SK-N-SH (cell line): ENCODE results near the gene NUP42. TPM values are rescaled to one million over a fixed set of nuclear protein-coding genes. Genes with fewer than 3 reads are reported as not detected.

Experiments used
- CTCF ChIA-PET: fragments of 300-600, 350-600 bp; formaldehyde crosslinking; extraction: SDS; loops from one replicate; lab custom pipeline; 2021; lab: Yijun Ruan, JAX
- POLR2A ChIA-PET: fragments of 350-600 bp; sonication (Branson Sonifier 250); formaldehyde crosslinking; extraction: SDS; loops from one replicate; lab custom pipeline; 2020; ENCODE audit warnings: antibody characterized with exemption, inconsistent platforms; lab: Yijun Ruan, JAX
- DNase-seq: peaks from one replicate; pipeline ENCODE4 v3.0.0; 2012
- H2AFZ ChIP-seq: fragments of 200-600 bp; sonication (generic); 2 replicates; pipeline ENCODE4 v1.8.1; 2016; ENCODE audit warnings: antibody characterized with exemption, mild to moderate bottlenecking, low read depth
- H3F3A ChIP-seq: fragments of 200-600 bp; sonication (generic); replicated peaks from 2 replicates; pipeline ENCODE3; 2016; ENCODE audit warnings: antibody characterized with exemption, mild to moderate bottlenecking; ENCODE audit not compliant: insufficient read depth
- H3K27ac ChIP-seq, 2 experiments: fragments of 200-500 bp in 1 of 2; fragments of 200-600 bp in 1 of 2; sonication (Bioruptor generic) in 1 of 2; sonication (generic), shearing (Covaris generic) in 1 of 2; 2 replicates each; pipeline versions ENCODE4 v1.5.1 to v1.6.1; 2014 to 2016; ENCODE audit warnings: low read depth in 2 of 2, inconsistent platforms in 1 of 2, low read length in 1 of 2, mild to moderate bottlenecking in 1 of 2, mixed read lengths in 1 of 2
- H3K27me3 ChIP-seq: fragments of 200-600 bp; sonication (generic), shearing (Covaris generic); 2 replicates; pipeline ENCODE4 v1.6.1; 2016; ENCODE audit warnings: mixed run types; ENCODE audit not compliant: insufficient read depth
- H3K36me3 ChIP-seq, 2 experiments: fragments of 200-500 bp in 1 of 2; fragments of 200-600 bp in 1 of 2; sonication (Bioruptor generic) in 1 of 2; sonication (generic) in 1 of 2; replicated peaks in 1 of 2; 2 replicates each; pipeline versions ENCODE3 to v1.5.1; 2014 to 2016; ENCODE audit warnings: low read length in 1 of 2, mild to moderate bottlenecking in 1 of 2; ENCODE audit not compliant: insufficient read depth in 2 of 2, control insufficient read depth in 1 of 2
- H3K4me1 ChIP-seq, 2 experiments: fragments of 200-500 bp in 1 of 2; fragments of 200-600 bp in 1 of 2; sonication (Bioruptor generic) in 1 of 2; sonication (generic), shearing (Covaris generic) in 1 of 2; 2 replicates each; pipeline versions ENCODE4 v1.5.1 to v1.6.1; 2014 to 2016; ENCODE audit warnings: low read depth in 1 of 2, low read length in 1 of 2, mixed run types in 1 of 2; ENCODE audit not compliant: insufficient read depth in 2 of 2, control insufficient read depth in 1 of 2
- H3K4me2 ChIP-seq: fragments of 200-600 bp; sonication (generic), shearing (Covaris generic); 2 replicates; pipeline ENCODE4 v1.6.1; 2017; ENCODE audit warnings: mixed run types
- H3K4me3 ChIP-seq, 2 experiments: fragments of 200-500 bp in 1 of 2; fragments of 200-600 bp in 1 of 2; sonication (Bioruptor generic) in 1 of 2; sonication (generic), shearing (Covaris generic) in 1 of 2; 2 replicates each; pipeline versions ENCODE4 v1.5.1 to v1.8.1; 2014 to 2016; ENCODE audit warnings: low read depth in 2 of 2, inconsistent platforms in 1 of 2, low read length in 1 of 2, mild to moderate bottlenecking in 1 of 2, mixed read lengths in 1 of 2, moderate library complexity in 1 of 2
- H3K79me2 ChIP-seq: fragments of 200-600 bp; sonication (generic); 2 replicates; pipeline ENCODE4 v1.8.1; 2017; ENCODE audit warnings: mild to moderate bottlenecking; ENCODE audit not compliant: insufficient read depth
- H3K9ac ChIP-seq: fragments of 200-600 bp; sonication (generic); 2 replicates; pipeline ENCODE4 v1.6.1; 2017; ENCODE audit warnings: mixed run types
- H3K9me2 ChIP-seq: fragments of 200-600 bp; sonication (generic); 2 replicates; pipeline ENCODE4 v1.6.1; 2017; ENCODE audit warnings: mixed run types
- H3K9me3 ChIP-seq: fragments of 200-600 bp; sonication (generic); 2 replicates; pipeline ENCODE4 v1.6.1; 2017; ENCODE audit warnings: mixed run types, mild to moderate bottlenecking, moderate library complexity
- H4K20me1 ChIP-seq: fragments of 200-600 bp; sonication (generic); 2 replicates; pipeline ENCODE4 v1.6.1; 2017; ENCODE audit warnings: mild to moderate bottlenecking, mixed run types; ENCODE audit not compliant: insufficient read depth
- CHD2 ChIP-seq: fragments of 150-350 bp; IDR thresholded peaks from 2 replicates; pipeline ENCODE4 v1.6.1; 2018; ENCODE audit warnings: low read length; ENCODE audit not compliant: partially characterized antibody
- EP300 ChIP-seq, 2 experiments: IDR thresholded peaks; 2 replicates each; pipeline versions ENCODE4 v1.4.0 to v1.6.1; 2012; ENCODE audit warnings: borderline replicate concordance in 1 of 2, low read depth in 1 of 2, low read length in 1 of 2
- EZH2phosphoT487 ChIP-seq: fragments of 200-600 bp; sonication (generic); IDR thresholded peaks from 2 replicates; pipeline ENCODE4 v1.6.1; 2017; ENCODE audit warnings: low read depth, mixed run types, mild to moderate bottlenecking, antibody characterized with exemption, moderate library complexity, borderline replicate concordance
- FOXJ3 ChIP-seq: sonication (generic); formaldehyde crosslinking; IDR thresholded peaks from 2 replicates; pipeline ENCODE4 v1.5.1; 2020; ENCODE audit warnings: mild to moderate bottlenecking, missing genetic modification reagents
- FOXM1 ChIP-seq: IDR thresholded peaks from 2 replicates; pipeline ENCODE4 v1.4.0; 2012; ENCODE audit warnings: low read depth, mild to moderate bottlenecking
- GABPA ChIP-seq: IDR thresholded peaks from 2 replicates; pipeline ENCODE4 v1.4.0; 2012; ENCODE audit warnings: low read depth, mild to moderate bottlenecking
- JUND ChIP-seq: IDR thresholded peaks from 2 replicates; pipeline ENCODE4 v1.4.0; 2012
- MXI1 ChIP-seq: IDR thresholded peaks from 2 replicates; pipeline ENCODE4 v1.6.1; 2012; ENCODE audit warnings: mild to moderate bottlenecking, low read depth, low read length, improper control_type of control experiment
- NFIC ChIP-seq: IDR thresholded peaks from 2 replicates; pipeline ENCODE4 v1.4.0; 2012; ENCODE audit warnings: borderline replicate concordance
- RAD21 ChIP-seq: IDR thresholded peaks from 2 replicates; pipeline ENCODE4 v1.6.1; 2012; ENCODE audit warnings: mild to moderate bottlenecking, low read length
- REST ChIP-seq: IDR thresholded peaks from 2 replicates; pipeline ENCODE4 v1.6.1; 2012; ENCODE audit warnings: mild to moderate bottlenecking, low read depth, low read length, moderate library complexity
- RFX5 ChIP-seq: IDR thresholded peaks from 2 replicates; pipeline ENCODE4 v1.6.1; 2012; ENCODE audit warnings: mild to moderate bottlenecking, improper control_type of control experiment, low read length
- TCF12 ChIP-seq: IDR thresholded peaks from 2 replicates; pipeline ENCODE4 v1.4.0; 2012
- TEAD4 ChIP-seq: IDR thresholded peaks from 2 replicates; pipeline ENCODE4 v1.4.0; 2012; ENCODE audit warnings: mild to moderate bottlenecking, borderline replicate concordance; ENCODE audit not compliant: insufficient read depth
- USF1 ChIP-seq: IDR thresholded peaks from 2 replicates; pipeline ENCODE4 v1.4.0; 2012; ENCODE audit warnings: low read depth, borderline replicate concordance
- USF2 ChIP-seq: fragments of 150-350 bp; IDR thresholded peaks from 2 replicates; pipeline ENCODE4 v1.6.1; 2017; ENCODE audit warnings: antibody characterized with exemption, low read length, low read depth, borderline replicate concordance
- YY1 ChIP-seq: IDR thresholded peaks from 2 replicates; pipeline ENCODE4 v1.4.0; 2012; ENCODE audit warnings: low read depth, mild to moderate bottlenecking
- ZBTB33 ChIP-seq: IDR thresholded peaks from 2 replicates; pipeline ENCODE4 v1.4.0; 2012; ENCODE audit warnings: low read depth, borderline replicate concordance
- WGBS: methylation state at CpG from one replicate; pipeline ENCODE4 v1.1.6; 2017; ENCODE audit warnings: low lambda C conversion rate; 5-methylcytosine and 5-hydroxymethylcytosine counted together
- polyA plus RNA-seq, 3 experiments: library from polyadenylated mRNA; depleted of rRNA; stranded (reverse); fragments of >200 nt; gene quantifications; 2 replicates each; pipeline ENCODE4 v1.2.3, GENCODE V29; 2012

Gene NUP42
- polyA plus RNA-seq, 1 of the 3 experiments (the other 2 are of a cell fraction): 22.7 TPM

- ChIA-PET POLR2A (no interaction called here), CTCF (interaction anchor here (0.9 to 2.4 kb wide), 8 partner anchors 13 to 283 kb away, joined by 3 to 36 read pairs (median 10); partner anchors contain the start of gene IGF2BP3)
- Histone ChIP-seq H3K27ac (no peak overlapping the region), H3K4me3 (no peak overlapping the region), H4K20me1 (no peaks in the 10 kb centered on the region; the same call in 1 of the 2 replicates), H3K79me2 (peaks cover 77% of the 10 kb centered on the region), H3K9me3 (no peaks in the 10 kb centered on the region), H3F3A (peaks cover 18% of the 10 kb centered on the region), H3K9me2 (no peaks in the 10 kb centered on the region; the same call in 1 of the 2 replicates), H3K4me1 (peaks cover 11 to 13% of the 10 kb centered on the region in 2 experiments; a peak in 3 of 4 replicates), H3K4me2 (no peak overlapping the region), H3K9ac (no peak overlapping the region), H3K27me3 (no peaks in the 10 kb centered on the region), H2AFZ (no peak overlapping the region), H3K36me3 (peaks cover 46 to 58% of the 10 kb centered on the region in 2 experiments)
- DNase-seq: no peak
- no peak for TF ChIP-seq CHD2
- TF ChIP-seq NFIC: no peak
- TF ChIP-seq EP300 (IDR thresholded peaks at IDR 0.05; ENCODE audit: borderline replicate concordance in 1 of 2, low read depth in 1 of 2, low read length in 1 of 2): no peak
- TF ChIP-seq TCF12: no peak
- TF ChIP-seq RFX5: no peak
- TF ChIP-seq USF2: no peak
- 14% methylated on average over 1 of the region's 1 CpG for WGBS
Measured at GRCh38 chr7:23185980-23186379, 4.1 kb downstream of the NUP42 start.

- Histone ChIP-seq H3K4me2 (no peak overlapping the region), H3K9me2 (no peaks in the 10 kb centered on the region; the same call in 1 of the 2 replicates), H3K27ac (peak overlapping the region in 1 of 2 experiments; percentile 70; a peak in 2 of 4 replicates), H3K4me3 (no peak overlapping the region), H3K79me2 (peaks cover 41% of the 10 kb centered on the region), H3K9me3 (no peaks in the 10 kb centered on the region), H4K20me1 (no peaks in the 10 kb centered on the region), H3F3A (peaks cover 4% of the 10 kb centered on the region), H3K27me3 (no peaks in the 10 kb centered on the region), H3K4me1 (peaks cover 0 to 9% of the 10 kb centered on the region in 2 experiments; a peak in 2 of 4 replicates), H3K9ac (no peak overlapping the region), H3K36me3 (peaks cover 50 to 73% of the 10 kb centered on the region in 2 experiments), H2AFZ (no peak overlapping the region)
- peak; percentile 83 for DNase-seq
- POLR2A ChIA-PET: interaction anchor here (1.2 kb wide), 1 partner anchor 85 kb away, joined by 5 read pairs; no protein-coding TSS in a partner anchor
- CTCF ChIA-PET: interaction anchor here (0.7 to 2.1 kb wide), 9 partner anchors 9 to 239 kb away, joined by 3 to 10 read pairs (median 3); no protein-coding TSS in a partner anchor
- WGBS: 51% methylated on average over 2 of the region's 2 CpGs
- peak; percentile 54; the same call in 1 of the 2 replicates for TF ChIP-seq MXI1
- no peak for TF ChIP-seq USF1
- TF ChIP-seq EZH2phosphoT487: no peak
- TF ChIP-seq GABPA: no peak
- no peak for TF ChIP-seq YY1
- TF ChIP-seq TEAD4: no peak
- TF ChIP-seq FOXM1: no peak
- 0 out of 2 replicates have a peak, but pooled peaks have one; percentile 26 for TF ChIP-seq RAD21
- TF ChIP-seq ZBTB33: no peak
- peak; percentile 92 for TF ChIP-seq FOXJ3 (CRISPR knock-in tag)
- peak in 1 of 2 experiments; percentile 58; a peak in 1 of 4 replicates for TF ChIP-seq EP300 (IDR thresholded peaks at IDR 0.05; ENCODE audit: borderline replicate concordance in 1 of 2, low read depth in 1 of 2, low read length in 1 of 2)
- no peak for TF ChIP-seq JUND
- no peak for TF ChIP-seq REST
- no peak for TF ChIP-seq TCF12
Measured at GRCh38 chr7:23191022-23191421, 9.2 kb downstream of the NUP42 start.
